ENCODE results near the gene SH3BP5L.
A peak's percentile ranks its signal among the peaks of the same experiment; 100 is the strongest.

The SH3BP5L gene

GRCh38 chr1:248862695-248862997, 36.9 kb upstream of the SH3BP5L start:
- Histone ChIP-seq H3K9ac (ENCODE audit: insufficient read length, low read depth) (peak overlapping the region; percentile 91), H3K4me1 (ENCODE audit: insufficient read depth, insufficient read length) (peaks cover 10% of the 10 kb centered on the region), H3K27me3 (ENCODE audit: insufficient read depth, insufficient read length) (peaks cover 46% of the 10 kb centered on the region), H3K9me3 (ENCODE audit: insufficient read depth, low read length) (no peaks in the 10 kb centered on the region), H3K4me3 (ENCODE audit: insufficient read length, low read depth) (peak overlapping the region; percentile 66), H3K36me3 (ENCODE audit: insufficient read depth, insufficient read length, low read length) (peaks cover under 1% of the 10 kb centered on the region)
- no peak for DNase-seq (ENCODE audit: low read depth, low spot score)
- TF ChIP-seq YY1 (IDR thresholded peaks at IDR 0.05; ENCODE audit: insufficient read depth, insufficient read length) = no peak

- TF ChIP-seq SUZ12 (IDR thresholded peaks at IDR 0.05; ENCODE audit: extremely low read depth, insufficient read depth, insufficient read length) (no peak), ZNF274 (IDR thresholded peaks at IDR 0.05; ENCODE audit: low read depth, low read length) (no peak), YY1 (IDR thresholded peaks at IDR 0.05; ENCODE audit: insufficient read depth, insufficient read length) (no peak)
- peaks cover 15% of the 10 kb centered on the region for H3K4me1 ChIP-seq (ENCODE audit: insufficient read depth, insufficient read length)
- no peaks in the 10 kb centered on the region for H3K9me3 ChIP-seq (ENCODE audit: insufficient read depth, low read length)
- H3K36me3 ChIP-seq (ENCODE audit: insufficient read depth, insufficient read length, low read length) = peaks cover 8% of the 10 kb centered on the region
- H3K9ac ChIP-seq (ENCODE audit: insufficient read length, low read depth) = no peak overlapping the region
- H3K4me3 ChIP-seq (ENCODE audit: insufficient read length, low read depth) = no peak overlapping the region
- no peak for DNase-seq (ENCODE audit: low read depth, low spot score)
- peaks cover 46% of the 10 kb centered on the region for H3K27me3 ChIP-seq (ENCODE audit: insufficient read depth, insufficient read length)
Measured at GRCh38 chr1:248861616-248862015, 35.9 kb upstream of the SH3BP5L start.

GRCh38 chr1:248860007-248860406, 34.3 kb upstream of the SH3BP5L start:
- peaks cover 15% of the 10 kb centered on the region for H3K4me1 ChIP-seq (ENCODE audit: insufficient read depth, insufficient read length)
- no peaks in the 10 kb centered on the region for H3K9me3 ChIP-seq (ENCODE audit: insufficient read depth, low read length)
- peaks cover 42% of the 10 kb centered on the region for H3K27me3 ChIP-seq (ENCODE audit: insufficient read depth, insufficient read length)
- peaks cover 24% of the 10 kb centered on the region for H3K36me3 ChIP-seq (ENCODE audit: insufficient read depth, insufficient read length, low read length)
- no peak for DNase-seq (ENCODE audit: low read depth, low spot score)
- H3K9ac ChIP-seq (ENCODE audit: insufficient read length, low read depth) = no peak overlapping the region
- TF ChIP-seq YY1 (IDR thresholded peaks at IDR 0.05; ENCODE audit: insufficient read depth, insufficient read length) (no peak), ZNF274 (IDR thresholded peaks at IDR 0.05; ENCODE audit: low read depth, low read length) (no peak), SUZ12 (IDR thresholded peaks at IDR 0.05; ENCODE audit: extremely low read depth, insufficient read depth, insufficient read length) (no peak)
- no peak overlapping the region for H3K4me3 ChIP-seq (ENCODE audit: insufficient read length, low read depth)

- H3K27me3 ChIP-seq (ENCODE audit: insufficient read depth, insufficient read length) = peaks cover 34% of the 10 kb centered on the region
- no peaks in the 10 kb centered on the region for H3K9me3 ChIP-seq (ENCODE audit: insufficient read depth, low read length)
- peak within 1 kb of the TSS; percentile 81 for H3K4me3 ChIP-seq (ENCODE audit: insufficient read length, low read depth)
- peaks cover 15% of the 10 kb centered on the region for H3K4me1 ChIP-seq (ENCODE audit: insufficient read depth, insufficient read length)
- H3K36me3 ChIP-seq (ENCODE audit: insufficient read depth, insufficient read length, low read length) = peaks cover 32% of the 10 kb centered on the region
- no peak for TF ChIP-seq YY1 (IDR thresholded peaks at IDR 0.05; ENCODE audit: insufficient read depth, insufficient read length)
- no peak for TF ChIP-seq SUZ12 (IDR thresholded peaks at IDR 0.05; ENCODE audit: extremely low read depth, insufficient read depth, insufficient read length)
- TF ChIP-seq ZNF274 (IDR thresholded peaks at IDR 0.05; ENCODE audit: low read depth, low read length) = no peak
- peak; percentile 97 for DNase-seq (ENCODE audit: low read depth, low spot score)
- H3K9ac ChIP-seq (ENCODE audit: insufficient read length, low read depth) = peak within 1 kb of the TSS; percentile 95
Measured at GRCh38 chr1:248858891-248859889, 33.5 kb upstream of the SH3BP5L start, which contains the start of gene ZNF692. ZNF692 (minus strand) TSS chr1:248859085; CDS start chr1:248858309, 776 bp downstream.

GRCh38 chr1:248858096-248858890, 32.6 kb upstream of the SH3BP5L start:
- H3K9me3 ChIP-seq (ENCODE audit: insufficient read depth, low read length) = no peaks in the 10 kb centered on the region
- H3K27me3 ChIP-seq (ENCODE audit: insufficient read depth, insufficient read length) = peaks cover 25% of the 10 kb centered on the region
- peak overlapping the region; percentile 95 for H3K9ac ChIP-seq (ENCODE audit: insufficient read length, low read depth)
- H3K36me3 ChIP-seq (ENCODE audit: insufficient read depth, insufficient read length, low read length) = peaks cover 41% of the 10 kb centered on the region
- peak overlapping the region; percentile 81 for H3K4me3 ChIP-seq (ENCODE audit: insufficient read length, low read depth)
- no peak for DNase-seq (ENCODE audit: low read depth, low spot score)
- peaks cover 10% of the 10 kb centered on the region for H3K4me1 ChIP-seq (ENCODE audit: insufficient read depth, insufficient read length)
- no peak for TF ChIP-seq YY1 (IDR thresholded peaks at IDR 0.05; ENCODE audit: insufficient read depth, insufficient read length)
- no peak for TF ChIP-seq ZNF274 (IDR thresholded peaks at IDR 0.05; ENCODE audit: low read depth, low read length)
- no peak for TF ChIP-seq SUZ12 (IDR thresholded peaks at IDR 0.05; ENCODE audit: extremely low read depth, insufficient read depth, insufficient read length)

- peaks cover 19% of the 10 kb centered on the region for H3K27me3 ChIP-seq (ENCODE audit: insufficient read depth, insufficient read length)
- no peak for TF ChIP-seq SUZ12 (IDR thresholded peaks at IDR 0.05; ENCODE audit: extremely low read depth, insufficient read depth, insufficient read length)
- TF ChIP-seq YY1 (IDR thresholded peaks at IDR 0.05; ENCODE audit: insufficient read depth, insufficient read length) = no peak
- TF ChIP-seq ZNF274 (IDR thresholded peaks at IDR 0.05; ENCODE audit: low read depth, low read length) = no peak
- no peak for DNase-seq (ENCODE audit: low read depth, low spot score)
- H3K9me3 ChIP-seq (ENCODE audit: insufficient read depth, low read length) = no peaks in the 10 kb centered on the region
- H3K9ac ChIP-seq (ENCODE audit: insufficient read length, low read depth) = peak overlapping the region; percentile 95
- H3K36me3 ChIP-seq (ENCODE audit: insufficient read depth, insufficient read length, low read length) = peaks cover 46% of the 10 kb centered on the region
- peak overlapping the region; percentile 81 for H3K4me3 ChIP-seq (ENCODE audit: insufficient read length, low read depth)
- peaks cover 10% of the 10 kb centered on the region for H3K4me1 ChIP-seq (ENCODE audit: insufficient read depth, insufficient read length)
Measured at GRCh38 chr1:248857749-248858095, 32.0 kb upstream of the SH3BP5L start.

GRCh38 chr1:248857201-248857600, 31.5 kb upstream of the SH3BP5L start:
- Histone ChIP-seq H3K9me3 (ENCODE audit: insufficient read depth, low read length) (no peaks in the 10 kb centered on the region), H3K4me1 (ENCODE audit: insufficient read depth, insufficient read length) (peaks cover 10% of the 10 kb centered on the region), H3K9ac (ENCODE audit: insufficient read length, low read depth) (peak overlapping the region; percentile 95), H3K4me3 (ENCODE audit: insufficient read length, low read depth) (peak overlapping the region; percentile 81), H3K36me3 (ENCODE audit: insufficient read depth, insufficient read length, low read length) (peaks cover 51% of the 10 kb centered on the region), H3K27me3 (ENCODE audit: insufficient read depth, insufficient read length) (peaks cover 14% of the 10 kb centered on the region)
- no peak for TF ChIP-seq ZNF274 (IDR thresholded peaks at IDR 0.05; ENCODE audit: low read depth, low read length)
- TF ChIP-seq YY1 (IDR thresholded peaks at IDR 0.05; ENCODE audit: insufficient read depth, insufficient read length) = no peak
- TF ChIP-seq SUZ12 (IDR thresholded peaks at IDR 0.05; ENCODE audit: extremely low read depth, insufficient read depth, insufficient read length) = no peak
- DNase-seq (ENCODE audit: low read depth, low spot score) = no peak
